ENCODE results near the gene N4BP2L2.

N4BP2L2 gene

DNA sequence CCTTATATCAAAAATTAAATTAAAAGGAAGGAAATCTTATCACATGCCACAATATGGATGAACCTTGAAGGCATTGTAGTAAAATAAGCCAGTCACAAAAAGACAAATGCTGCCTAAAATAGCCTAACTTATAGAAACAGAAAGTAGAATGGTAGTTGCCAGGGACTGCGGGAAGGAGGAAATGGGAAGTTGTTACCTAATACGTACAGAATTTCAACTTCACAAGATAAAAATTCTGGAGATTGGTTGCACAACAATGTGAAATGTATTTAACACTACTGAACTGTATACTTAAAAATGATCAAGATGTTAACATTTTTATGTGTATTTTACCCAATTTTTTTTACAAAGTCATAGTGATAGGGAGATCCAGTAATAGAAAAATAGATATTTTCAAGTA, 10.2 kb upstream of the N4BP2L2 start:
- TF ChIP-seq CTCF (IDR thresholded peaks at IDR 0.05; ENCODE audit: borderline replicate concordance, insufficient read depth, low read depth, low read length): no peak
- H3K4me3 ChIP-seq (ENCODE audit: low read depth, low read length): no peak overlapping the region

DNA sequence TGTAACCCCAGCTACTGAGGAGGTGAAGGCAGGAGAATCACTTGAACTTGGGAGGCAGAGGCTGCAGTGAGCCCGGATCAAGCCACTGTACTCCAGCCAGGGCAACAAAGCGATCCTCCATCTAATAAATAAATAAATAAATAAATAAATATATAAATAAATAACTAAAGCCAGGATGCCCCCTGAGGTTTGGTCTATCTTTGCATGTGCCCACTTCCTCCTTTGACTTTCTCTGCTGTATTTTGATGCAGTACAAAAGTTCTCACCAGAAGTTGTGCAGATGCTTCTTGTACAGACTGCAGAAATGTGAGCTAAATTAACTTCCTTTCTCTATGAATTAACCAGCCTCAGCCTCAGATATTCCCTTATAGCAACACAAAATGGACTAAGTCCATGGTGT, 6.5 kb upstream of the N4BP2L2 start:
- TF ChIP-seq CTCF (IDR thresholded peaks at IDR 0.05; ENCODE audit: borderline replicate concordance, insufficient read depth, low read depth, low read length): no peak
- H3K4me3 ChIP-seq (ENCODE audit: low read depth, low read length): no peak overlapping the region

- no peak overlapping the region for H3K4me3 ChIP-seq (ENCODE audit: low read depth, low read length)
- no peak for TF ChIP-seq CTCF (IDR thresholded peaks at IDR 0.05; ENCODE audit: borderline replicate concordance, insufficient read depth, low read depth, low read length)
These were observed 3.6 kb upstream of the N4BP2L2 start for GRCh38 chr13:32542221-32542620.

- peak overlapping the region; percentile 84 for H3K4me3 ChIP-seq (ENCODE audit: low read depth, low read length)
- TF ChIP-seq CTCF (IDR thresholded peaks at IDR 0.05; ENCODE audit: borderline replicate concordance, insufficient read depth, low read depth, low read length): no peak
These were observed 413 bp downstream of the N4BP2L2 start for GRCh38 chr13:32538143-32538620.

DNA sequence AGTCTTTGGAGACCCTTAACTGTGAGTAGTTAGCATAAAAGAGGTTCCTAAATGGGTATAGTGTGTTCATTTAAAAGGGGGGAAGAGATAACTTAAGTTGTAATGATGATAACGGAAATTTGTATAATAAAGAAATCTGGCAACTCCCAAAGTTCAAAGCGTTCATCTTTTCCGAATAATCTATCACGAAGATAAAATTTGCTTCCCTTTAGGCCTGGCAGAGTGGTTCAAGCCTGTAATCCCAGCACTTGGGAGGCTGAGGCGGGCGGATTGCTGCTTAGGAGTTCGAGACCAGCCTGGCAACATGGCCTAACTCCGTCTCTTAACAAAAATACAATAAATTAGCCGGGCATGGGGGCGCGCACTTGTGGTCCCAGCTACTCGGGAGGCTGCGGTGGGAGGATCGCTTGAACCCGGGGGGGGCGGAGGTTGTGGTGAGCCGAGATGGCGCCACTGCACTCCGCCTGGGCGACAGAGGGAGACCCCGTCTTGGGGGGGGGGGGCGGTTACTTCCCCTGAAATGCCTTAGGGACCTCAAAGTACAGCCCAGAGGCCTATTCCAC, 934 bp downstream of the N4BP2L2 start:
- H3K4me3 ChIP-seq (ENCODE audit: low read depth, low read length): peak overlapping the region; percentile 84
- no peak for TF ChIP-seq CTCF (IDR thresholded peaks at IDR 0.05; ENCODE audit: borderline replicate concordance, insufficient read depth, low read depth, low read length)

- no peak for TF ChIP-seq CTCF (IDR thresholded peaks at IDR 0.05; ENCODE audit: borderline replicate concordance, insufficient read depth, low read depth, low read length)
- H3K4me3 ChIP-seq (ENCODE audit: low read depth, low read length): no peak overlapping the region
These were observed 2.8 kb downstream of the N4BP2L2 start for GRCh38 chr13:32535748-32536147.

- no peak for TF ChIP-seq CTCF (IDR thresholded peaks at IDR 0.05; ENCODE audit: borderline replicate concordance, insufficient read depth, low read depth, low read length)
- no peak overlapping the region for H3K4me3 ChIP-seq (ENCODE audit: low read depth, low read length)
These were observed 3.5 kb downstream of the N4BP2L2 start for GRCh38 chr13:32535115-32535514.

Data from GM12875 (cell line).